BLaER1 treated with 17β-estradiol and CSF1 and Interleukin-3, amounts not matched to agents 10 nM and 100 nM (cell line): ENCODE data around the gene GATA2.

ENCODE experiments used
- H3K27ac ChIP-seq, 11 experiments: shearing (Covaris generic); formaldehyde crosslinking; 2 replicates each; pipeline ENCODE4 v1.8.1; 2022
- H3K27me3 ChIP-seq, 11 experiments: shearing (Covaris generic); formaldehyde crosslinking; 2 replicates each; pipeline ENCODE4 v1.8.1; 2022
- H3K36me3 ChIP-seq, 11 experiments: shearing (Covaris generic); formaldehyde crosslinking; 2 replicates each; pipeline ENCODE4 v1.8.1; 2022
- H3K4me1 ChIP-seq, 10 experiments: shearing (Covaris generic); formaldehyde crosslinking; 2 replicates each; pipeline ENCODE4 v1.8.1; 2022
- H3K4me2 ChIP-seq, 11 experiments: shearing (Covaris generic); formaldehyde crosslinking; 2 replicates each; pipeline ENCODE4 v1.8.1; 2022
- H3K4me3 ChIP-seq, 10 experiments: shearing (Covaris generic); formaldehyde crosslinking; 2 replicates each; pipeline ENCODE4 v1.8.1; 2022
- H3K9ac ChIP-seq, 11 experiments: shearing (Covaris generic); formaldehyde crosslinking; 2 replicates each; pipeline ENCODE4 v1.8.1; 2022
- H3K9me3 ChIP-seq, 11 experiments: shearing (Covaris generic); formaldehyde crosslinking; replicated peaks in 1 of 11; 2 replicates each; pipeline ENCODE4 v1.8.1; 2022
- H4K20me1 ChIP-seq, 11 experiments: shearing (Covaris generic); formaldehyde crosslinking; 2 replicates each; pipeline ENCODE4 v1.8.1; 2022
- Cebpa-rat ChIP-seq, 11 experiments: shearing (Covaris generic); IDR thresholded peaks; 2 replicates each; pipeline ENCODE4 v1.8.1; 2022

Gene GATA2

GRCh38 chr3:128482666-128483656 lies 10.0 kb downstream of the GATA2 start:
- Histone ChIP-seq H3K27ac (no peak overlapping the region), H3K9me3 (no peaks in the 10 kb centered on the region), H3K4me3 (peak overlapping the region; percentile 16 to 56 (median 34); a peak in 14 of 20 replicates), H3K9ac (peak overlapping the region in 5 of 11 experiments; percentile 11 to 58 (median 28); a peak in 5 of 22 replicates), H3K27me3 (peaks cover 73 to 95% (median 85%) of the 10 kb centered on the region in 11 experiments), H3K4me1 (peaks cover 36 to 59% (median 50%) of the 10 kb centered on the region in 10 experiments), H3K4me2 (peak overlapping the region; percentile 67 to 86 (median 82)), H3K36me3 (no peaks in the 10 kb centered on the region), H4K20me1 (peaks cover 0 to 72% (median 59%) of the 10 kb centered on the region in 11 experiments; a peak in 20 of 22 replicates)
- no peak for TF ChIP-seq Cebpa-rat (IDR thresholded peaks at IDR 0.05)

GRCh38 chr3:128482175-128482574 lies 10.8 kb downstream of the GATA2 start:
- H3K27me3 ChIP-seq: peaks cover 65 to 90% (median 77%) of the 10 kb centered on the region in 11 experiments
- no peaks in the 10 kb centered on the region for H3K9me3 ChIP-seq
- no peak overlapping the region for H3K4me3 ChIP-seq
- no peak for TF ChIP-seq Cebpa-rat (IDR thresholded peaks at IDR 0.05)
- H3K27ac ChIP-seq: no peak overlapping the region
- no peak overlapping the region for H3K9ac ChIP-seq
- H3K4me2 ChIP-seq: peak overlapping the region in 9 of 11 experiments; percentile 76 to 86 (median 83); a peak in 17 of 22 replicates
- no peaks in the 10 kb centered on the region for H3K36me3 ChIP-seq
- H3K4me1 ChIP-seq: peaks cover 28 to 51% (median 42%) of the 10 kb centered on the region in 10 experiments
- peaks cover 0 to 64% (median 51%) of the 10 kb centered on the region in 11 experiments; a peak in 19 of 22 replicates for H4K20me1 ChIP-seq

GRCh38 chr3:128481438-128481942 lies 11.5 kb downstream of the GATA2 start:
- Histone ChIP-seq H3K9me3 (no peaks in the 10 kb centered on the region), H3K4me2 (peak overlapping the region in 8 of 11 experiments; percentile 76 to 86 (median 82); a peak in 16 of 22 replicates), H3K4me3 (no peak overlapping the region), H3K4me1 (peaks cover 21 to 45% (median 36%) of the 10 kb centered on the region in 10 experiments), H3K36me3 (no peaks in the 10 kb centered on the region), H4K20me1 (peaks cover 0 to 58% (median 44%) of the 10 kb centered on the region in 11 experiments; a peak in 19 of 22 replicates), H3K9ac (no peak overlapping the region), H3K27ac (no peak overlapping the region), H3K27me3 (peaks cover 58 to 84% (median 71%) of the 10 kb centered on the region in 11 experiments)
- TF ChIP-seq Cebpa-rat (IDR thresholded peaks at IDR 0.05): no peak

GRCh38 chr3:128480717-128481437 lies 12.1 kb downstream of the GATA2 start:
- Histone ChIP-seq H3K4me2 (peak overlapping the region in 8 of 11 experiments; percentile 76 to 86 (median 82); a peak in 15 of 22 replicates), H3K27ac (no peak overlapping the region), H3K9me3 (no peaks in the 10 kb centered on the region), H3K9ac (no peak overlapping the region), H3K4me1 (peaks cover 19 to 45% (median 36%) of the 10 kb centered on the region in 10 experiments), H3K4me3 (no peak overlapping the region), H3K27me3 (peaks cover 52 to 78% (median 64%) of the 10 kb centered on the region in 11 experiments), H4K20me1 (peaks cover 0 to 54% (median 38%) of the 10 kb centered on the region in 11 experiments; a peak in 19 of 22 replicates), H3K36me3 (no peaks in the 10 kb centered on the region)
- TF ChIP-seq Cebpa-rat (IDR thresholded peaks at IDR 0.05): no peak

GRCh38 chr3:128480278-128480677 lies 12.7 kb downstream of the GATA2 start:
- Histone ChIP-seq H3K4me2 (no peak overlapping the region), H3K4me3 (no peak overlapping the region), H3K4me1 (peaks cover 19 to 45% (median 36%) of the 10 kb centered on the region in 10 experiments), H3K36me3 (no peaks in the 10 kb centered on the region), H3K9me3 (no peaks in the 10 kb centered on the region), H3K27me3 (peaks cover 46 to 72% (median 59%) of the 10 kb centered on the region in 11 experiments), H4K20me1 (peaks cover 0 to 54% (median 32%) of the 10 kb centered on the region in 11 experiments; a peak in 19 of 22 replicates), H3K27ac (no peak overlapping the region), H3K9ac (no peak overlapping the region)
- TF ChIP-seq Cebpa-rat (IDR thresholded peaks at IDR 0.05): no peak

GRCh38 chr3:128479558-128480086 lies 13.4 kb downstream of the GATA2 start:
- Histone ChIP-seq H3K9me3 (no peaks in the 10 kb centered on the region), H4K20me1 (peaks cover 0 to 50% (median 25%) of the 10 kb centered on the region in 11 experiments; a peak in 19 of 22 replicates), H3K36me3 (no peaks in the 10 kb centered on the region), H3K27me3 (peaks cover 40 to 65% (median 53%) of the 10 kb centered on the region in 11 experiments), H3K4me1 (peaks cover 19 to 42% (median 36%) of the 10 kb centered on the region in 10 experiments), H3K27ac (no peak overlapping the region), H3K4me2 (no peak overlapping the region), H3K4me3 (no peak overlapping the region), H3K9ac (no peak overlapping the region)
- TF ChIP-seq Cebpa-rat (IDR thresholded peaks at IDR 0.05): no peak

GRCh38 chr3:128478576-128479506 lies 14.2 kb downstream of the GATA2 start:
- H3K9me3 ChIP-seq: no peaks in the 10 kb centered on the region
- peaks cover 15 to 37% (median 30%) of the 10 kb centered on the region in 10 experiments for H3K4me1 ChIP-seq
- no peak overlapping the region for H3K9ac ChIP-seq
- peaks cover 0 to 42% (median 18%) of the 10 kb centered on the region in 11 experiments; a peak in 19 of 22 replicates for H4K20me1 ChIP-seq
- no peak overlapping the region for H3K4me2 ChIP-seq
- H3K4me3 ChIP-seq: no peak overlapping the region
- H3K27ac ChIP-seq: no peak overlapping the region
- H3K27me3 ChIP-seq: peaks cover 32 to 57% (median 45%) of the 10 kb centered on the region in 11 experiments
- H3K36me3 ChIP-seq: no peaks in the 10 kb centered on the region
- no peak for TF ChIP-seq Cebpa-rat (IDR thresholded peaks at IDR 0.05)
